Lower leg skin (tissue), 3 donors: Measurements from ENCODE around the gene PERM1.

Experiments
- POLR2A ChIP-seq, 2 donors: fragments of 450-650 bp; IDR thresholded peaks; one replicate each; pipeline ENCODE4 v1.6.1; 2016 to 2017; ENCODE audit warnings: antibody characterized with exemption in 2 of 2, mild to moderate bottlenecking in 1 of 2, moderate library complexity in 1 of 2
- TF ChIP-seq, protein P1 (sequence below), 3 donors: fragments of 450-650 bp; IDR thresholded peaks; one replicate each; pipeline ENCODE4 v1.5.1; 2016; ENCODE audit warnings: antibody characterized with exemption in 3 of 3, mild to moderate bottlenecking in 3 of 3, moderate library complexity in 2 of 3

- no peak for TF ChIP-seq POLR2A (IDR thresholded peaks at IDR 0.05)
- TF ChIP-seq, protein P1, sequence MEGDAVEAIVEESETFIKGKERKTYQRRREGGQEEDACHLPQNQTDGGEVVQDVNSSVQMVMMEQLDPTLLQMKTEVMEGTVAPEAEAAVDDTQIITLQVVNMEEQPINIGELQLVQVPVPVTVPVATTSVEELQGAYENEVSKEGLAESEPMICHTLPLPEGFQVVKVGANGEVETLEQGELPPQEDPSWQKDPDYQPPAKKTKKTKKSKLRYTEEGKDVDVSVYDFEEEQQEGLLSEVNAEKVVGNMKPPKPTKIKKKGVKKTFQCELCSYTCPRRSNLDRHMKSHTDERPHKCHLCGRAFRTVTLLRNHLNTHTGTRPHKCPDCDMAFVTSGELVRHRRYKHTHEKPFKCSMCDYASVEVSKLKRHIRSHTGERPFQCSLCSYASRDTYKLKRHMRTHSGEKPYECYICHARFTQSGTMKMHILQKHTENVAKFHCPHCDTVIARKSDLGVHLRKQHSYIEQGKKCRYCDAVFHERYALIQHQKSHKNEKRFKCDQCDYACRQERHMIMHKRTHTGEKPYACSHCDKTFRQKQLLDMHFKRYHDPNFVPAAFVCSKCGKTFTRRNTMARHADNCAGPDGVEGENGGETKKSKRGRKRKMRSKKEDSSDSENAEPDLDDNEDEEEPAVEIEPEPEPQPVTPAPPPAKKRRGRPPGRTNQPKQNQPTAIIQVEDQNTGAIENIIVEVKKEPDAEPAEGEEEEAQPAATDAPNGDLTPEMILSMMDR (IDR thresholded peaks at IDR 0.05) = no peak
Measured at GRCh38 chr1:961132-961669, 20.7 kb downstream of the PERM1 start.
